ENCODE measurements around the gene MCRIP2. TPM values are rescaled to one million over a fixed set of nuclear protein-coding genes. Genes with fewer than 3 reads are reported as not detected.

MCRIP2 gene
- total RNA-seq, 1 donor from 2014 or later = 20.9 TPM

GRCh38 chr16:676565-676902, 34.9 kb downstream of the MCRIP2 start:
- Histone ChIP-seq H3K4me2 (ENCODE audit: low read length) (no peak overlapping the region), H3K79me2 (ENCODE audit: insufficient read depth, low read length) (peaks cover 13% of the 10 kb centered on the region), H2AFZ (ENCODE audit: low read depth, low read length) (no peak overlapping the region), H3K9me3 (ENCODE audit: insufficient read depth, low read depth, low read length) (no peaks in the 10 kb centered on the region), H3K27ac (ENCODE audit: low read depth, low read length) (no peak overlapping the region), H3K36me3 (ENCODE audit: insufficient read depth, low read length) (no peaks in the 10 kb centered on the region), H3K4me1 (ENCODE audit: insufficient read depth, low read length) (peaks cover 18% of the 10 kb centered on the region), H3K27me3 (ENCODE audit: insufficient read depth, low read length) (no peaks in the 10 kb centered on the region), H3K4me3 (ENCODE audit: insufficient read depth, low read depth, low read length) (no peak overlapping the region), H3K9ac (ENCODE audit: low read length) (no peak overlapping the region), H4K20me1 (ENCODE audit: insufficient read depth, low read length) (peaks cover 47% of the 10 kb centered on the region)
- no peak overlapping the region for H3K4me3 Mint-ChIP-seq (ENCODE audit: unreplicated experiment)
- no peaks in the 10 kb centered on the region for H3K9me3 Mint-ChIP-seq (ENCODE audit: unreplicated experiment)
- H3K4me1 Mint-ChIP-seq (ENCODE audit: low read depth, unreplicated experiment) = peaks cover 4% of the 10 kb centered on the region
- H3K27ac Mint-ChIP-seq (ENCODE audit: unreplicated experiment) = no peak overlapping the region
- no peaks in the 10 kb centered on the region for H3K27me3 Mint-ChIP-seq (ENCODE audit: low read depth, unreplicated experiment)
- TF ChIP-seq EZH2 (IDR thresholded peaks at IDR 0.05; ENCODE audit: insufficient read depth, low read length) = no peak
- TF ChIP-seq, protein P1, sequence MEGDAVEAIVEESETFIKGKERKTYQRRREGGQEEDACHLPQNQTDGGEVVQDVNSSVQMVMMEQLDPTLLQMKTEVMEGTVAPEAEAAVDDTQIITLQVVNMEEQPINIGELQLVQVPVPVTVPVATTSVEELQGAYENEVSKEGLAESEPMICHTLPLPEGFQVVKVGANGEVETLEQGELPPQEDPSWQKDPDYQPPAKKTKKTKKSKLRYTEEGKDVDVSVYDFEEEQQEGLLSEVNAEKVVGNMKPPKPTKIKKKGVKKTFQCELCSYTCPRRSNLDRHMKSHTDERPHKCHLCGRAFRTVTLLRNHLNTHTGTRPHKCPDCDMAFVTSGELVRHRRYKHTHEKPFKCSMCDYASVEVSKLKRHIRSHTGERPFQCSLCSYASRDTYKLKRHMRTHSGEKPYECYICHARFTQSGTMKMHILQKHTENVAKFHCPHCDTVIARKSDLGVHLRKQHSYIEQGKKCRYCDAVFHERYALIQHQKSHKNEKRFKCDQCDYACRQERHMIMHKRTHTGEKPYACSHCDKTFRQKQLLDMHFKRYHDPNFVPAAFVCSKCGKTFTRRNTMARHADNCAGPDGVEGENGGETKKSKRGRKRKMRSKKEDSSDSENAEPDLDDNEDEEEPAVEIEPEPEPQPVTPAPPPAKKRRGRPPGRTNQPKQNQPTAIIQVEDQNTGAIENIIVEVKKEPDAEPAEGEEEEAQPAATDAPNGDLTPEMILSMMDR (IDR thresholded peaks at IDR 0.05; ENCODE audit: insufficient read depth, low read depth, low read length) = no peak
- DNase-seq (ENCODE audit: low read depth) (no peak), FAIRE-seq (no peak)
- peaks cover 4% of the 10 kb centered on the region for H3K36me3 Mint-ChIP-seq (ENCODE audit: low read depth, unreplicated experiment)

GRCh38 chr16:676913-677312, 35.3 kb downstream of the MCRIP2 start:
- FAIRE-seq = no peak
- Histone ChIP-seq H3K27me3 (ENCODE audit: insufficient read depth, low read length) (no peaks in the 10 kb centered on the region), H3K79me2 (ENCODE audit: insufficient read depth, low read length) (peaks cover 17% of the 10 kb centered on the region), H4K20me1 (ENCODE audit: insufficient read depth, low read length) (peaks cover 51% of the 10 kb centered on the region), H3K9me3 (ENCODE audit: insufficient read depth, low read depth, low read length) (no peaks in the 10 kb centered on the region), H3K36me3 (ENCODE audit: insufficient read depth, low read length) (peaks cover 2% of the 10 kb centered on the region), H2AFZ (ENCODE audit: low read depth, low read length) (no peak overlapping the region), H3K9ac (ENCODE audit: low read length) (no peak overlapping the region), H3K4me1 (ENCODE audit: insufficient read depth, low read length) (peaks cover 22% of the 10 kb centered on the region), H3K4me2 (ENCODE audit: low read length) (no peak overlapping the region), H3K4me3 (ENCODE audit: insufficient read depth, low read depth, low read length) (no peak overlapping the region), H3K27ac (ENCODE audit: low read depth, low read length) (no peak overlapping the region)
- TF ChIP-seq, protein P1 (IDR thresholded peaks at IDR 0.05; ENCODE audit: insufficient read depth, low read depth, low read length) = no peak
- TF ChIP-seq EZH2 (IDR thresholded peaks at IDR 0.05; ENCODE audit: insufficient read depth, low read length) = no peak
- no peak for DNase-seq (ENCODE audit: low read depth)
- Mint-ChIP-seq H3K9me3 (ENCODE audit: unreplicated experiment) (no peaks in the 10 kb centered on the region), H3K27ac (ENCODE audit: unreplicated experiment) (no peak overlapping the region), H3K27me3 (ENCODE audit: low read depth, unreplicated experiment) (no peaks in the 10 kb centered on the region), H3K36me3 (ENCODE audit: low read depth, unreplicated experiment) (peaks cover 8% of the 10 kb centered on the region), H3K4me3 (ENCODE audit: unreplicated experiment) (no peak overlapping the region), H3K4me1 (ENCODE audit: low read depth, unreplicated experiment) (peaks cover 8% of the 10 kb centered on the region)

DNA sequence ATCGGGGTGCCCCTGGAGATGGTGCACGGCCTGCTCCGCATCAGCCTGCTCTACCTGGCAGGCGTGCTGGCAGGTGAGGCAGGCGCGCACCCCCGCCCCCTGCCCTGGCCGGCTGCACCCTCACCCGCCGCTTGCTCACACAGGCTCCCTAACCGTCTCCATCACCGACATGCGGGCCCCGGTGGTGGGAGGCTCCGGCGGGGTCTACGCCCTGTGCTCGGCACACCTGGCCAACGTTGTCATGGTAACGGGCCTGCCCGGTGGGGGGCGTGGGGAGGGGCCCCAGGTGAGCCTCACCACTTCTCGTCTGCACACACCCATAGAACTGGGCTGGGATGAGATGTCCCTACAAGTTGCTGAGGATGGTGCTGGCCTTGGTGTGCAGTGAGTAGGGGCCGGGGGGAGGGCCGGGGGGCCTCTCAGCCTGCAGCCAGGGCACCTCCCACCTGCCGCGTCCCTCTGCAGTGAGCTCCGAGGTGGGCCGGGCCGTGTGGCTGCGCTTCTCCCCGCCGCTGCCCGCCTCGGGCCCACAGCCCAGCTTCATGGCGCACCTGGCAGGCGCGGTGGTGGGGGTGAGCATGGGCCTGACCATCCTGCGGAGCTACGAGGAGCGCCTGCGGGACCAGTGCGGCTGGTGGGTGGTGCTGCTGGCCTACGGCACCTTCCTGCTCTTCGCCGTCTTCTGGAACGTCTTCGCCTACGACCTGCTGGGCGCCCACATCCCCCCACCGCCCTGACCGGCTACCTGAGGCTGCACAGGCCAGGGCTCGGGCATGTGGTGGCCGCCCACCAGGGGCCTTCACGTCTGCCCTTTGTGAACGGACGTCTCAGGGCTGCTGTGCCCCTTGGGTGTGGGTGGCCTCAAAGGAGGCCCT, 35.9 kb downstream of the MCRIP2 start:
- Histone ChIP-seq H3K9me3 (ENCODE audit: insufficient read depth, low read depth, low read length) (no peaks in the 10 kb centered on the region), H4K20me1 (ENCODE audit: insufficient read depth, low read length) (peaks cover 51% of the 10 kb centered on the region), H3K79me2 (ENCODE audit: insufficient read depth, low read length) (peaks cover 23% of the 10 kb centered on the region), H3K9ac (ENCODE audit: low read length) (no peak overlapping the region), H3K27me3 (ENCODE audit: insufficient read depth, low read length) (no peaks in the 10 kb centered on the region), H3K4me3 (ENCODE audit: insufficient read depth, low read depth, low read length) (no peak overlapping the region), H3K4me1 (ENCODE audit: insufficient read depth, low read length) (peaks cover 26% of the 10 kb centered on the region), H3K4me2 (ENCODE audit: low read length) (no peak overlapping the region), H3K27ac (ENCODE audit: low read depth, low read length) (no peak overlapping the region), H2AFZ (ENCODE audit: low read depth, low read length) (no peak overlapping the region), H3K36me3 (ENCODE audit: insufficient read depth, low read length) (peaks cover 3% of the 10 kb centered on the region)
- peaks cover 12% of the 10 kb centered on the region for H3K4me1 Mint-ChIP-seq (ENCODE audit: low read depth, unreplicated experiment)
- FAIRE-seq (no peak), DNase-seq (ENCODE audit: low read depth) (no peak)
- no peak overlapping the region for H3K4me3 Mint-ChIP-seq (ENCODE audit: unreplicated experiment)
- H3K27ac Mint-ChIP-seq (ENCODE audit: unreplicated experiment) = no peak overlapping the region
- H3K36me3 Mint-ChIP-seq (ENCODE audit: low read depth, unreplicated experiment) = peaks cover 9% of the 10 kb centered on the region
- no peaks in the 10 kb centered on the region for H3K27me3 Mint-ChIP-seq (ENCODE audit: low read depth, unreplicated experiment)
- TF ChIP-seq, protein P1 (IDR thresholded peaks at IDR 0.05; ENCODE audit: insufficient read depth, low read depth, low read length) = no peak
- TF ChIP-seq EZH2 (IDR thresholded peaks at IDR 0.05; ENCODE audit: insufficient read depth, low read length) = no peak
- no peaks in the 10 kb centered on the region for H3K9me3 Mint-ChIP-seq (ENCODE audit: unreplicated experiment)

All from astrocyte (in vitro differentiated cells and primary cell).